Esophagus muscularis mucosa (tissue), 4 donors: ENCODE results near the gene PPP1R14C. TPM values are rescaled to one million over a fixed set of nuclear protein-coding genes. Genes with fewer than 3 reads are reported as not detected.

Experiments
- DNase-seq: peaks from one replicate; pipeline ENCODE4 v3.0.0-alpha.2; 2017; ENCODE audit errors: extremely low spot score
- H3K27ac ChIP-seq, 4 donors: fragments of 200-600 bp; sonication (generic); replicated peaks in 1 of 4; 1 replicate in 3 of 4; 2 replicates in 1 of 4; pipeline ENCODE4 v1.5.1; 2016 to 2019; ENCODE audit warnings: mild to moderate bottlenecking in 1 of 4
- H3K27me3 ChIP-seq, 4 donors: fragments of 200-600 bp; sonication (generic); one replicate each; pipeline versions ENCODE4 v1.5.1 to v1.6.0; 2016 to 2019
- H3K36me3 ChIP-seq, 4 donors: fragments of 200-600 bp; sonication (generic); one replicate each; pipeline ENCODE4 v1.5.1; 2016 to 2019
- H3K4me1 ChIP-seq, 4 donors: fragments of 200-600 bp; sonication (generic); one replicate each; pipeline ENCODE4 v1.5.1; 2016 to 2019
- H3K4me3 ChIP-seq, 4 donors: fragments of 200-600 bp; sonication (generic); 1 replicate in 2 of 4; 2 replicates in 2 of 4; pipeline ENCODE4 v1.5.1; 2016 to 2019; ENCODE audit warnings: mild to moderate bottlenecking in 4 of 4, moderate library complexity in 1 of 4
- H3K9me3 ChIP-seq, 4 donors: fragments of 200-600 bp; sonication (generic); 1 replicate in 3 of 4; 2 replicates in 1 of 4; pipeline ENCODE4 v1.5.1; 2016 to 2019
- CTCF ChIP-seq, 3 experiments: fragments of 200-600 bp in 2 of 3; fragments of 450-650 bp in 1 of 3; sonication (generic) in 2 of 3; IDR thresholded peaks; one replicate each; pipeline ENCODE4 v1.5.1; 2017 to 2019; ENCODE audit warnings: antibody characterized with exemption in 3 of 3, mild to moderate bottlenecking in 2 of 3, moderate library complexity in 1 of 3
- EP300 ChIP-seq: sonication (generic); formaldehyde crosslinking; IDR thresholded peaks from one replicate; pipeline ENCODE4 v1.6.1; 2017; ENCODE audit warnings: antibody characterized with exemption
- POLR2A ChIP-seq: fragments of 450-650 bp; IDR thresholded peaks from one replicate; pipeline ENCODE4 v1.6.1; 2017; ENCODE audit warnings: antibody characterized with exemption, moderate library complexity, mild to moderate bottlenecking, low read depth
- POLR2AphosphoS5 ChIP-seq, 2 donors: sonication (generic); formaldehyde crosslinking; IDR thresholded peaks; one replicate each; pipeline ENCODE4 v1.6.1; 2017; ENCODE audit warnings: antibody characterized with exemption in 2 of 2
- WGBS: methylation state at CpG from one replicate; pipeline ENCODE4 v1.1.5; 2018; 5-methylcytosine and 5-hydroxymethylcytosine counted together
- intact Hi-C: fragments of 100-400 bp; cut with DNase I; formaldehyde crosslinking; loops from one replicate; pipeline ENCODE4 v1.15.1; 2023
- total RNA-seq, 4 donors: library from RNA; depleted of rRNA; stranded (reverse); fragments of >200 nt; gene quantifications; one replicate each; pipeline versions ENCODE4 v1.1.0 to v1.2.1, GENCODE V29; 2016

Gene PPP1R14C
- total RNA-seq, 4 donors from 2014 or later: 0.26 to 0.40 TPM; not detected in 2

GRCh38 chr6:150270330-150271052 lies 127.6 kb downstream of the PPP1R14C start:
- TF ChIP-seq POLR2AphosphoS5 (IDR thresholded peaks at IDR 0.05) (no peak), EP300 (no peak), CTCF (IDR thresholded peaks at IDR 0.05) (no peak), POLR2A (no peak)
- 87% methylated on average over 9 of the region's 9 CpGs for WGBS

GRCh38 chr6:150271172-150271500 lies 128.3 kb downstream of the PPP1R14C start:
- Histone ChIP-seq H3K9me3 (peaks cover 0 to 4% (median 0%) of the 10 kb centered on the region in 4 donors), H3K36me3 (no peaks in the 10 kb centered on the region), H3K27me3 (peaks cover 0 to 4% (median 0%) of the 10 kb centered on the region in 4 donors), H3K4me3 (no peak overlapping the region), H3K27ac (no peak overlapping the region), H3K4me1 (peaks cover 0 to 1% (median under 1%) of the 10 kb centered on the region in 4 donors)
- DNase-seq: no peak
- intact Hi-C loops: no loop called here
- WGBS: 100% methylated on average over 1 of the region's 1 CpG
- no peak for TF ChIP-seq CTCF (IDR thresholded peaks at IDR 0.05)
- TF ChIP-seq EP300: no peak
- TF ChIP-seq POLR2AphosphoS5 (IDR thresholded peaks at IDR 0.05): no peak
- no peak for TF ChIP-seq POLR2A

More at GRCh38 chr6:150270330-150271052, 127.6 kb downstream of the PPP1R14C start:
- Histone ChIP-seq H3K9me3 (peaks cover 0 to 4% (median 0%) of the 10 kb centered on the region in 4 donors), H3K4me3 (no peak overlapping the region), H3K27ac (no peak overlapping the region), H3K36me3 (no peaks in the 10 kb centered on the region), H3K4me1 (no peaks in the 10 kb centered on the region), H3K27me3 (peaks cover 0 to 4% (median 0%) of the 10 kb centered on the region in 4 donors)
- no peak for DNase-seq
- intact Hi-C loops: no loop called here

- peaks cover 0 to 4% (median 0%) of the 10 kb centered on the region in 4 donors for H3K9me3 ChIP-seq
- DNase-seq: no peak
- peaks cover 0 to 4% (median 0%) of the 10 kb centered on the region in 4 donors for H3K27me3 ChIP-seq
- no peaks in the 10 kb centered on the region for H3K36me3 ChIP-seq
- no peak for TF ChIP-seq EP300
- TF ChIP-seq POLR2AphosphoS5 (IDR thresholded peaks at IDR 0.05): no peak
- TF ChIP-seq POLR2A: no peak
- TF ChIP-seq CTCF (IDR thresholded peaks at IDR 0.05): no peak
- H3K27ac ChIP-seq: no peak overlapping the region
- peaks cover 0 to 7% (median 6%) of the 10 kb centered on the region in 4 donors for H3K4me1 ChIP-seq
- intact Hi-C loops: no loop called here
- no peak overlapping the region for H3K4me3 ChIP-seq
- 83% methylated on average over 6 of the region's 6 CpGs for WGBS
Observed at GRCh38 chr6:150271501-150272263, 128.8 kb downstream of the PPP1R14C start.

- H3K9me3 ChIP-seq: peaks cover 0 to 4% (median 0%) of the 10 kb centered on the region in 4 donors
- intact Hi-C loops: no loop called here
- no peaks in the 10 kb centered on the region for H3K36me3 ChIP-seq
- 93% methylated on average over 7 of the region's 7 CpGs for WGBS
- no peak overlapping the region for H3K4me3 ChIP-seq
- TF ChIP-seq CTCF (IDR thresholded peaks at IDR 0.05) (no peak), POLR2AphosphoS5 (IDR thresholded peaks at IDR 0.05) (no peak), POLR2A (no peak), EP300 (no peak)
- H3K27ac ChIP-seq: no peak overlapping the region
- H3K4me1 ChIP-seq: peaks cover 0 to 14% (median 13%) of the 10 kb centered on the region in 4 donors
- peaks cover 0 to 4% (median 0%) of the 10 kb centered on the region in 4 donors for H3K27me3 ChIP-seq
- DNase-seq: no peak
Observed at GRCh38 chr6:150272264-150272975, 129.6 kb downstream of the PPP1R14C start.
